GM12864 (cell line): ENCODE data around the gene RPL18A.

Experiments
- DNase-seq: peaks from one replicate; pipeline ENCODE4 v3.0.0-alpha.2; 2011; ENCODE audit warnings: low read depth
- H3K4me3 ChIP-seq: 2 replicates; pipeline ENCODE4 v1.5.1; 2011; ENCODE audit warnings: mild to moderate bottlenecking, low read depth, low read length, control low read depth
- TF ChIP-seq, protein P1 (sequence below): IDR thresholded peaks from 2 replicates; pipeline ENCODE4 v1.5.1; 2011; ENCODE audit warnings: low read depth, mild to moderate bottlenecking, moderate library complexity, low read length, control low read depth, inconsistent platforms; ENCODE audit errors: missing control alignments

RPL18A gene

GRCh38 chr19:17859533-17860330 lies at the start of gene RPL18A:
Gene RPL18A, plus strand, starts transcription at chr19:17859910. Its CDS starts 47 bp downstream, at chr19:17859957.
- peak; percentile 100 for DNase-seq
- H3K4me3 ChIP-seq, result peak within 1 kb of the TSS; percentile 96
- TF ChIP-seq, protein P1, sequence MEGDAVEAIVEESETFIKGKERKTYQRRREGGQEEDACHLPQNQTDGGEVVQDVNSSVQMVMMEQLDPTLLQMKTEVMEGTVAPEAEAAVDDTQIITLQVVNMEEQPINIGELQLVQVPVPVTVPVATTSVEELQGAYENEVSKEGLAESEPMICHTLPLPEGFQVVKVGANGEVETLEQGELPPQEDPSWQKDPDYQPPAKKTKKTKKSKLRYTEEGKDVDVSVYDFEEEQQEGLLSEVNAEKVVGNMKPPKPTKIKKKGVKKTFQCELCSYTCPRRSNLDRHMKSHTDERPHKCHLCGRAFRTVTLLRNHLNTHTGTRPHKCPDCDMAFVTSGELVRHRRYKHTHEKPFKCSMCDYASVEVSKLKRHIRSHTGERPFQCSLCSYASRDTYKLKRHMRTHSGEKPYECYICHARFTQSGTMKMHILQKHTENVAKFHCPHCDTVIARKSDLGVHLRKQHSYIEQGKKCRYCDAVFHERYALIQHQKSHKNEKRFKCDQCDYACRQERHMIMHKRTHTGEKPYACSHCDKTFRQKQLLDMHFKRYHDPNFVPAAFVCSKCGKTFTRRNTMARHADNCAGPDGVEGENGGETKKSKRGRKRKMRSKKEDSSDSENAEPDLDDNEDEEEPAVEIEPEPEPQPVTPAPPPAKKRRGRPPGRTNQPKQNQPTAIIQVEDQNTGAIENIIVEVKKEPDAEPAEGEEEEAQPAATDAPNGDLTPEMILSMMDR, result peak; percentile 96

GRCh38 chr19:17811103-17811502 lies 48.6 kb upstream of the RPL18A start:
- H3K4me3 ChIP-seq, result no peak overlapping the region
- TF ChIP-seq, protein P1, result no peak
- DNase-seq, result no peak

- no peak for DNase-seq
- TF ChIP-seq, protein P1, result no peak
- H3K4me3 ChIP-seq, result no peak overlapping the region
These were observed 48.0 kb upstream of the RPL18A start for GRCh38 chr19:17811681-17812080.

DNA sequence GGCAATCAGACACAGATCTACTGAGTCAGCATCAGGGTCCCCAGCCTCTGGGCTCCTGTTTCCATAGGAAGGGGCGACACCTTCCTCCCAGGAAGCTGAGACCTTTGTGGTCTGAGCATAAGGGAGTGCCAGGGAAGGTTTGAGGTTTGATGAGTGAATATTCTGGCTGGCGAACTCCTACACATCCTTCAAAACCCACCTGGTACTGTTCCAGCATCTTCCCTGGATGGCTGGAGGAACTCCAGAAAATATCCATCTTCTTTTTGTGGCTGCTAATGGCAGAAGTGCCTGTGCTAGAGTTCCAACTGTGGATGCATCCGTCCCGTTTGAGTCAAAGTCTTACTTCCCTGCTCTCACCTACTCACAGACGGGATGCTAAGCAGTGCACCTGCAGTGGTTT lies 47.6 kb upstream of the RPL18A start:
- no peak for DNase-seq
- no peak overlapping the region for H3K4me3 ChIP-seq
- TF ChIP-seq, protein P1, result no peak

- TF ChIP-seq, protein P1, result no peak
- no peak for DNase-seq
- H3K4me3 ChIP-seq, result no peak overlapping the region
These were observed 41.9 kb upstream of the RPL18A start for GRCh38 chr19:17817668-17818363.

DNA sequence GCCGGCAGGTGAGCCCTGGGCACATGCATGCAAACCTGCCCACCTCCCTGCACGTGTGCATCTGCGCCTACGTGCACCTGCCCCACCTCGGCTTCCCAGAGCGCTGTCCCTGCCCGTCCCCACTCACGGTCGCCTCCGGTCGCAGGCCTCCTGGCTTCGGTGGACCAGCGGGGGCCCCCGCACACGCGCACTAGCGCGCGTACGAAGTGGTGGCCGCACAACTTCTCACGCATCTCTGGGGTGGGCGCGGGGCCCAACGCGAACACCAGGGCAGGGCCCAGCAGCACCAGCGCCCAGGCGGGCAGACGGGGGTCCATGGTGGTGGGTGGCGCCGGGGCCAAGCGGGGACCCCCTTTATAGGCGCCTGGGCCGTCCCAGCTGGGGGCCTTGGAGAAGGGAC lies 38.5 kb upstream of the RPL18A start, which contains the start of gene INSL3:
INSL3 (minus strand) TSS at position 330 of the 400 bp plus-strand sequence; CDS start at position 317, 13 bp downstream.
- TF ChIP-seq, protein P1, result no peak
- H3K4me3 ChIP-seq, result no peak within 1 kb of the TSS
- no peak for DNase-seq
